GM11168 (cell line): Measurements from ENCODE around the gene ESYT2.

Experiments used
- in situ Hi-C: fragments of 300-500 bp; cut with MboI; formaldehyde crosslinking; loops from one replicate; pipeline ENCODE4 v1.12.0; 2022; ENCODE audit warnings: low sequenced_read_pairs; ENCODE audit not compliant: unreplicated experiment

Gene ESYT2

DNA sequence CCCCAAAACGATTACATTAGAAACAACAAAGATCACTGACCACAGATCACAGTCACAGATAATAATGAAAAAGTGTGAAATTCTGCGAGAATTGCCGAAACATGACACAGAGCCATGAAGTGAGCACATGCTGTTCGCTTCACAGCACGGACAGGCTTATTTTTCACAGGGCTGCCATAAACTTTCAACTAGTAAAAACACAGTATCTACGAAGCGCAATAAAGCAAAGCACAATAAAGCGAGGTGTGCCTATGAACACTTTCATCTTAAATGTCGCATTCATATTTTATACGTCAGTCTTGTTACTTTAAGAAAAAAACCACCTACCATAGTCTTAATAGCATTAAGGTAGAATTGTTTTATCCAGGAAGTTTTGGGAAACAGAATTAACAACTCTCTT lies 51.5 kb downstream of the ESYT2 start:
- in situ Hi-C loops: no loop called here

DNA sequence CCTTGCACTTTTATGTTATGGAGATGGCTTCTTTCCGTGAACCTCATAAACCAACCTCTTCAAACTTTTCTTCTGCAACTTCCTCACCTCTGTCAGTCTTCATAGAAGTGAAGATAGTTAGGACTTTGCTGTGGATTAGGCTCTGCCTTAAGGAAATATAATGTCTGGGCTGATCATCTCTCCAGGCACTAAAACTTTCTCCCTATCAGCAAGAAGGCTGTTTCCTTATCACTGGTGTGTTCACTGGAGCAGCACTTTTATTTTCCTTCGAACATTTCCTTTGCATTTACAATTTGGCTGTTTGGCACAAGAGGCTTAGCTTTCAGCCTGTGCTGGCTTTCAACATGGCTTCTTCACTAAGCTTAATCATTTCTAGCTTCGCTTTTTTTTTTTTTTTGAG lies 52.8 kb downstream of the ESYT2 start:
- in situ Hi-C loops: no loop called here

DNA sequence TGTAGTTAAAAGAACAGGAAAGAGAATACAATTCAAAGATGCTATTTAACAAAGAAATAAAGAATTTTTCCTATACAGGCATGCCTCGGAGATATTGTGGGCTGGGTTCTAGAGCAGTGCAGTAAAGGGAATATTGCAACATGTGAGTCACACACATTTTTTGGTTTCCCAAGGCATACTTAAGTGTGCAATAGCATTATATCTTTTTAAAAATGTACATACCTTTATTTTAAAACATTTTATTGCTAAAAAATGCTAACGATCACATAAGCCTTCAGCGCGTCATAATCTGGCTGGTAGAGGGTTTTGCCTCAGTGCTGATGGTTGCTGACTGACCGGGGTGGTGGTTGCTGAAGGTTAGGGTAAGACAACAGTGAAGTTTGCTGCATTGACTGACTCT lies 54.4 kb downstream of the ESYT2 start:
- in situ Hi-C loops: no loop called here

DNA sequence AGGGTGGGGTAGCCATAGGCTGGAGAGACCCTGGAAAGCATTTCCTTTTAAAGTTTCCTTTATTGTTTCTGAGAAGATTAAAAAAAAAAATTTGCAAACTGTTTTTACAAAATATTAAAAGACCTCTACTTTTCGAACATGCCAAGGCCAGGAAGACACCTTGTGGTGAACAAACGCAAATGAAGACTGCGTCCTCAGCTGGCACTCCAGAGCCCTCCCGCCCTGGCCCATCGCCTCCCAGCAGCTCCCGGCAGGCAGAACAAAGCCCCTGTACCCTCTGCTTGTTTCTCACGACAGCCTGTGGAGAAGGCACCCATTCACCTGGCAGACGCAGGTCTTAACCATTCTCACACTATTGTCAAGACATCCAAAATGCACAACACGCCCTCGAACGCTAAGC lies 56.4 kb downstream of the ESYT2 start:
- in situ Hi-C loops: no loop called here

DNA sequence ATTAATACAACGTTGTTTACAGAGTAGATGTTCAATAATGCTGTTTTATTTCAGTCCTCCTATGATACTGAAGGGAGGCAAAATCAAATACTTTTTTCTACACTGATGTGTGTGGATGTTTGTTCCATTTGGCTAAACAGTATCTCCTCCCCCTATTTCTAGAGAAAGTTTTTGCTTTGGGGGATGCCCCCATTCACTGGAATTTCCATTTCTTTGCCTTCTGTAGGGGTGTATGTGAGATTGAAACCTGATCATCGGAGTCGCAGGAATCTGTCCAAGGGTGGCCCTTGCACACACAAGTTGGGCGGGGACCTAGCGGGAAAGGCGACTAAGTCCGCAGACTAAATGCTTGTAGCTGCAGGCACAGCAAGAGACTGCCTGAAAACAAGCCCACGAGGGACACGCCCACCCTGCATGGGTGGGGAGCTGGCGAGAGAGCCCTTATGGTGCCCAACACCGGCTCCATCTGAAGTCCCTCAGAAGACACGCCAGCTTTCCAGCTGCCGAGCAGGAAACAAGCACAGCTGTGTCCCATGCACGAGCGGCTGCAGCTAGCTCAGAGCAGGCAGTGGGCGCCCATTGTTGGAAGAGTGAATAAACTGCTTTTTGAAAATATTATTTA lies 58.0 kb downstream of the ESYT2 start:
- in situ Hi-C loops: no loop called here

DNA sequence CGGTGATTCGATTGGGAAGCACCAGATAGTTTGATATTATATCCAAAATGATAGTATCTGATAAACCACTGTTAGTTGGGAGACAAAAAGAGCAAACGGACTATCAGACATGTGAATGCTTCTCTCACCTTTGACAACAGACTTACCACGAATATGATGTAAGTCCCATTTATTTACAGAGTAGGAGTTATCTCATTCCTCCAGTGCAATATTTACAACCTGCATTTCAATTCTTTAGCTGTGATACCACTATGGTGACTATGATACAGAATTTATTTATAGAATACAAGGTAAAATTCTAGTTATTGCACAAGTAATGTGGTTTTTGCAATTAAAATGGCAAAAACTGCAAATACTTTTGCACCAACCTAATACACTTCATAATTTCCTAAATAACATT lies 61.6 kb downstream of the ESYT2 start:
- in situ Hi-C loops: no loop called here

DNA sequence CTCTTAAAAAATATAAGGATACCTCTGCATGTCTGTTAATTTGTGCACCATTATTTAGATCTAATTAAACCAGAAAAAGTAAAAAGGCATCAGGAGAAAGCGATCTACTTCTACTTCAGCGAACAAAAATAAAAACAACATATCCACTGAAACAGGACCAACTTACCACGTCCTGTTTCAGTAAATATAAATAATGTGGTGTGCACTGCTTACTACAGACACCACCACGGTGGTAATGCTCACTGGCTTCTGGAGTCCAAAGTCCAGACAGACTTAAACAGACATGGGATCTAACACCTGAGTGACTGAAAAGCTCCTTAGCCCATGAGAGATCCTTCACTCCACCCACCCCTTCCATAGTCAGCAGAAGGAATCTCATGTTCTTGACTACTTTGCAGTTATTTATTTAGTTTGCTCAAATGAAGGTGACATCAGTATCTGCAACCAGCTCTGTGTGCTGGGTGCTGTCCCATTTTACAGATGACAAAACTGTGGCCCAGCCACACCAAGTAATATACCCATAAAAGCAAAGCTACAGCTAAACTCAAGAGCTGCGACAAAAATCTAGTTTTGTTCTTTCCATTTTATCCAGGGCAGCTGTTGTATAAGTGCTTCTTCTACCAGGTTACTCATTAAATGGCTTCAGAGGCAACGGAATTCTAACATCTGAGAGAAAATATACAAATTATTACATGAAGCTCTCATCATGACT lies 62.6 kb downstream of the ESYT2 start:
- in situ Hi-C loops: no loop called here

DNA sequence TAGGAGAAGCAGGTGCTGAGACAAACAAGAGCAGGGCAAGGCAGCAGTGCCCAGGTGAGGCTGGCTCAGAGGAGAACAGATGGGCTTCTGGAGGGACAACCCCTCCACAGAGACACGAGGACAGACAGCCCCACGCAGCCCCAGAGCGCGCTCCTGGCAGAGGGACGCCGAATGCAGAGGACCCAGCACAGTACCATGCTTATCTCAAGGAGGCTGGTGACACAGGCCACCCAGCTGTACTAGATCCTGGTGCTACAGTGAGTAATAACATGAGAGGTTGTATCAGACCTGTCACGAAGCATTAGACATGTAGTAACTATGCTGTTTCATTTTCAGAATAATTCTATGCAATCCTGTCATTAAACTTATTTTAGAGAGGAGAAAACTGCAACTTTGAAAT lies 64.3 kb downstream of the ESYT2 start:
- in situ Hi-C loops: no loop called here

DNA sequence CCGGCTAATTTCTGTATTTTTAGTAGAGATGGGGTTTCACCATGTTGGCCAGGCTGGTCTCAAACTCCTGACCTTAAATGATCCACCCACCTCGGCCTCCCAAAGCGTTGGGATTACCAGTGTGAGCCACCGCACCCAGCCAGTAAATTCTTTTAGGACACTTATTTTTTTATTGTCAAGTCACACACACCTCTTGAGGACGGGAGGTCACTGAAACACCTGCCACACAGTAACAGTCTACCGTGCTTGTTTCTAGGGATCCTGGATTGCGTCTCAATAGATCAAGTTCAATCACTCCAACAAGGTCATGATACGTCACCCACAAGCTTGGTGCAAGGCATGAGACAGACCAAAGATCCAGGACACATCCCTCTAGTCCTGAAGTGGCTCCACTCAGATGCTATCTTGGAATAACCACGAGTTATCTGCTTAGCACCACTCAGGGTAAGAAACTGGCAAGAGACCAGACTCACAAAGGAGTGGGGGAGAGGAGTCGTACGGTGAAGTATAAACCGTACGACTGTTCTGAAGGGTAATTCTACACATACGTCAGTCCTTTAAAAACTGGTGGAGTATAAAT lies 65.8 kb downstream of the ESYT2 start:
- in situ Hi-C loops: no loop called here

DNA sequence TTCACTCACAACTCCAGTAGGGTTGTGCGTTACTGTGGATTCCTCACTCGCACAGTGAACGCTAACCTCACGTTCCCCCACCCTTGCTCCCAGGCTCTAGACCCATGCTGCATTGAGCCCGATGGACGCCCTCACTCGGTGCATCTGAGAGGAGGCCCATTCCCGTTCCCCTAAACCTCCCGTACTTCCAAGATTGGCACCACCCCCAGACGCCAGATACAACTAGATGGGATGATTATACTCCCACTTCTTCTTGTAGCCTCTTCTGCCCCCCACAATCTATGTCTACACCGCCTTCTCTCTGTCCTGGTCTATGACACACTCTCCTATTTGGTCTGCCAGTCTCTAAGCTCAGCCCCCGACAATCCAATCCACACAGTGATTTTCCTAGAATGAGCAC lies 67.4 kb downstream of the ESYT2 start:
- in situ Hi-C loops: no loop called here

DNA sequence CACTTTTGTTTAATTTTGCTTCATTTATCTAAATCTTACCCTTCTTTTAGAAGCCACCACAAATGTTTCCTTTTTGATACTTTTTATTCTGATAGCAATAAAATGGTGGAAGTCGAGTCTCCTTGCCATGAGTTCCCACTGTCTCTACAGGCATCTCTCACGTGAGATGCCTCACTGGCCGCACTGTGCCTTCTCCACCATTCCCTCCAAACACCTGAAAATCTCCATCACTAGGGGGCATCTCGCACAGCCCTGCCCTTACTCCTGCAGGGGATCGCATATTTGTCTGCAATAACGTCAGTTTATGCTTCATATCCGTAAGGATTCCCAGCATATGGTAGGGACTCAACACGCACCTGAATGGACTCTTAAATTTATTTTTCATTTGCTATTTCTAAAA lies 68.4 kb downstream of the ESYT2 start:
- in situ Hi-C loops: no loop called here

DNA sequence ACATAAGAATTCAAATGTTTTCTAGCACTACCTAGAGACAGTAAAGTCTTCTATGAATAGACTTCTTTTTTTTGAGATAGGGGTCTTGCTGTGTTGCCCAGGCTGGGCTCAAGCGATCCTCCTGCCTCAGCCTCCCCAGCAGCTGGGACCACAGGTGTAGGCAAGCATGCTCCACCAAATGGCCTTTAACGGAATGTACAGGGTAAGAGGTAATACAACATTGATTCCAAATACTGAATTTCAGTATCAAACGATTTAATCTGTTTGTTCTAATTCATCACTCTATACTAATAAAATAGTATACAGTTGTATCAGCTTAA lies 68.9 kb downstream of the ESYT2 start:
- in situ Hi-C loops: no loop called here

DNA sequence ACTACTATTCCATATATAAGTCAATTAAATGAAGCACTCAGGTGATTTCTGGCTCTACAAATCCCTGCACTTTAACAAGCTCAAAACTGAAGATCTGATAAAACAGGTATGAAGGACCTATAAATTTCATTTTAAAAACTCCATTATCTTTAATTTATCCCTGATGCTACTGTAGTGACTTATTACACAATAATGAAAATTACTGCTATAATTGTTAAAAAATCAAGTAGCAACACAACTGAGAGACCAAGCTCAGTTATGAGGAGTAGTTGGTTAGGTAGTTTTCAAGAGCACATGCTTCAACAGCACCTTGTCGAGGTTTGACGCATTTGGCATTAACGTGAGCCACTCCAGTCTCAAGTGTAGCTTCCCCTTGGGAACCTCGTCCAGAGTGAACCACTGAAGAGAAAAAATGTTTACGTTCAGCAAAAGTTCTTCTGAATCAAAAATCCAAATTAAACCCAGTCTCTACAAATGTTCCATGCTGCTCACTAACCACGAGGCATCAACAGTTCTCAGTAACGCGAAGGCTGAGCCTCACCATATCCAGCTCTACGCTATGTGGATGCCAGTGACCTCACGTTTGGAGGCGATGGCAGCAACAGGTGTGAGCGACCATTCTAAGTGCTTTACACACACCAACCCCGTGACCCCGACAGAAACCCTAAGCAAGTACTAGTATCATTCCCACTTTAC lies 69.4 kb downstream of the ESYT2 start:
- in situ Hi-C loops: no loop called here

DNA sequence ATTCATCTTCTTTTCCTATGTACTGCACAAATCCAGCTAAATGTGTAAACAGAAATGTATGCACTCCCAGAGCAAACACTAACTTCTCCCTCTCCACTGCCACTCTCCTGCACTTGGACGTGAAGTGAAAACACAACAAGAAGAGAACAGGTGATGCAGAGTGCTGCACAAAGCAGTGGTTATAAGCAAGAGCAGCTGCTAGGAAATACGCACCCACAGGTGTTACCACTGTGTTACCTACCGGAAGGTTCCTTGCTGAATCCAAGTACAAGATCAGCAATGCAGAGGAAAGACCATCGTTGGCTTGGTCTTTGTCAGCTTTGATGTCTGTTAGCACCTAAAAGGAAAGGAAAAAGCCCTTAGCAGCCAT lies 70.1 kb downstream of the ESYT2 start:
- in situ Hi-C loops: no loop called here

DNA sequence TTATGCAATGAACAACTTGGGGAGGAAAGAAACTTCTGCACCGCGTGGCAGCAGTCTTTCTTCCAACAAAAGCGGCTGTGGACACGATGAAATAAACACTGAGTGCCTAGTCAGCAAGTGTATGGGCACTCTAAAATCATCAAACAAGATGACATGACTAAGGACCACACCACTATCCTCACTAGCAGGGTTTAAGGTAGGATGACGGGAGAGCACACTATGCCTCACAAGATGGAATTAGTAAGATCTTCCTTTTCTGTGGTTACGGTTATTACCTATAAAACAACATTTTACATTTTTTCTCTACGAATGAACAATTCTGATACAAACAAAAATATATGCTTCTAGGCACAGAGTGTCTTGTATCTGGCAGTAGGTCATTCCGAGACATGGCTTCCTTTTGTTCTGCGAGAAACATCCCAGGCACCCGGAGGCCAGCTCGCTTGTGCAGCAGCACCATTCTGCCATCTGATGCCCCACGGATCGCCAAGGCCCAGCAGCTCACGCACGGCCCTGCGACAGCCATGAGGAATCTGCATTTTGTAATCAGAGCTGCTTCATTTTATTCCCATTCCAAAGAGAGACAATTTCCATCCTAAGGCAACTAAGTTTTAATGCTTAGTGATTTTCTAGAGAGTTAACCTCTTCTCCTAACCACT lies 70.6 kb downstream of the ESYT2 start:
- in situ Hi-C loops: no loop called here

DNA sequence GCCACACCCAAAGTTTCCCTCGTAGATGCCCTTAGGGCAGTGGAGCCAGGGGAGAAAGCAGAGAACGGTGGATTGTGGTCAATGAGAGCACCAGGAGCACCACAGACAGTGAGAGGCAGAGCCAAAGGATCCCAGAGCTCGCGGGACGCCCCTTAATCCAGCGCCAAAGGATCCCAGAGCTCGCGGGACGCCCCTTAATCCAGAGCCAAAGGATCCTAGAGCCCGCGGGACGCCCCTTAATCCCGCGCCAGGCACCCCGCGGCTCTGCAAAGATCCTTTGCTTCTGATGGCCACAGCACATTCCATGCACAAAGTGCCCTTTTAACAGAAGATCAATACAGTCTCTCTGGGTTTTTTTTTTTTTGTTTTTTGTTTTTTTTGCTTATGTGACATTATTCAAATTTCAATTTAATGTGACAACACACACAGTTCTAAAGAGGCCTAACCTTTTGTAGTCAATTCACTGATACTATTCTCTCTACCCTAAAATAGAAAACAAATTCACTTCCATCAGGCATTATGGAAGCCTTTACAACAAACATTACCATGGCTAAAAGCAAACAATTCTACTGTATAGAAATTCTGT lies 71.8 kb downstream of the ESYT2 start:
- in situ Hi-C loops: no loop called here

DNA sequence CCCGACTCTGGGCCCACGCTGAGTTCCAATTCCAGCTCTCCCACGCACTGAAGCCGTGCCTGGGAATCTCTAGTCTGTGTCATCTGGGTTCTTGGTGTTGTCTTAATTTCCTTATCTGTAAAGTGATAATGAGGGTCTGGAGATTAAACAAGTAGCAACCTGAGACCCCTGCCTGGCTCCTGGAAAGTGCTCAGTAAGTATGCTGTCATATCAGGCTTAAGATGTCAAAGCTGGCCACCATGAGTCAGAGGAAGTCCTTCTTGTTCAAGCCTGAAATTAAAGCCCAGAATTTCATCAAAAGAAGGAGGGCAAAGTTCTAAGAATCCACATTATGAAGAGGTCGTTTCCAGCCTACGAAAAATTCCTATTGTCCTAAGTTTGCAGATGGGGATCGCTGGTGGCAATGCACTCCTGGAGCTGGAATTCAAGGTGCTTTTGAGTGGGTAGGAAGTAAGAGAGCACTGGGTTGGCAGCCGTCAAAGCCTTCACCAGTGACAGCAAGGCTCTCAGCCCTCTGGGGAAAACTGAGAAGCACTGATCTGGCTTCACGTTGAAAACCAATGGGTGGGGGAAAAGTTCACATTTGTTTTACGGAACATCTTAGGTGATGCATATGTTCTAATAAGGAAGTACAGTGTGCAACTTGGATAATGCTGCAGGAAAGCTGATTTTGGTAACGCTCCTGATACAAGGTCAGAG lies 74.4 kb downstream of the ESYT2 start:
- in situ Hi-C loops: no loop called here

DNA sequence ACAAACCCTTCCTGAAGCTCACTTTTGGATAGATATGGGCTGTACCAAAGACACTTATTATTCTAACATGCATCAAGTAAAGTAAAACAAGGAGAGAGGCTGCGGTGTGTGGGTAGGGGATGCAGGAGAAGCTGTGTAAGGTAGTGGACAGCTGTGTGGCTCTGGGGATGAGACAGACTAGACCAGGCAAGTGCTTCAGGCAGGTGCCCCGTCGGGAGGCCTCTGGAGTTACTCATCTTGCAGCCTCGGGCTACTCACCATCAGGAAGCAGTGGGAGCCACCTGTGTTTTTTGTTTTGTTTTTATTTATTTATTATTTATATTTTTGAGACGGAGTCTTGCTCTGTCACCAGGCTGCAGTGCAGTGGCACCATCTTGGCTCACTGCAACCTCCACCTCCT lies 75.4 kb downstream of the ESYT2 start:
- in situ Hi-C loops: no loop called here

DNA sequence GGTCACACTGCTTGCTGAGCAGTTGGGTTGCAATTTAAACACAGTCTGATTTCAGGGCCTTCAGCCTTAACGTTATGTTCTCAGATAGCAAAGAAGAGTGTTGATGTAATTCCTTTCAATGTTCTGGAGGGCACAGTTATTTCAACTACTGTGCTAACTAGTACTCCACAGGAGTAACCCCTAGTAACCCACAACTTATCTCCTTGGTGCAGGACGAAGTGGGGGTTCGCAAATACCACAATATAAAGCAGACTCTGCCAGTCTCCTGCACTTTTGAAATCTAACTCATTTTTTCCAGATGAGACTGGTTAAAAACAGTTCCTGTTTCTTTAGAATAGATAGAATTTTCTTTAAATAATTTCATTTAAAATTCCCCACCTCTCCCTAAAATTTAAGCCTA lies 77.6 kb downstream of the ESYT2 start:
- in situ Hi-C loops: no loop called here

DNA sequence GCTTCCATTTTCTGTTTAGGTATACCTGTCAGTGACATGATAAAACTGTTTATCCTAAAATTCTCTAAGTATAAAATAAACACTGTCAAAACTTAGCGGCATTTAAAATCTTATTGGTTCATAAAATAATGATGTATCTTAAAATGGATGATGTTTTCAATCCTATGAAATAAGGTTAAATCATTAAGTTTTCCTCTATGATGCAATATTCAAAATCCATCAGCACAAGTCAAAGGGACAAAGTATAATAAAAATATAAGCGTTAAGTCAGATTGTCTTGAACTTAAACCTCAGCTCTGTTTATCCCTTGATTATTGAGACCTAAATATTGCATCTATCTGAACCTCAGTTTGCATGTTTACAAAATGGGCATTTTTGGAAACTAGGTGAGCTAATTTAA lies 78.1 kb downstream of the ESYT2 start:
- in situ Hi-C loops: no loop called here
